ENCODE measurements around the gene STK11.

STK11 gene

DNA sequence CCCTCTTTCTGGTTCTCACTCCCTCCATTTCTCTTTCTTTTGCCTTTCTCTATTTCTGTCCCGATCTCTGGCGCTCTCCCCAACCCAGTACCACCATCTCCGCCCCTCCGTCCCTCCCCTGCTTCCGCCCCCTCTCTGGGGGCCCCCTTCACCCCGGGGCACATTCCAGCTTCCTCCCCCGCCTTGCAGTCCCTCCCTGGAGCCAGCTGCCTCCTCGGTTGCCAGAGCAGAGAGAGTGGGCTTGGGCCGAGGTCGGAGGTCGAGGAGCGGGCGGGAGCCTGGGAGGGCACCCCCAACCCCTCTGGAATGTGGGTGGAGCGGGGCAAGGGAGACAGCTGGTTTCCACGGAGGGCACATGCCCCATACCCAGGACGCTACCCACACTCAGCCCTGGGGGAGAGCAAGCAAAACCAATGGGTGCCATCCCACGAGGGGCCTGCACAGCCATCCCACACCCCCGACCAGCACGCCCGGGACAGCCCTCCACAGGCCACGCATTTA, 57.1 kb downstream of the STK11 start:
- FAIRE-seq: no peak

GRCh38 chr19:1263188-1263587, 57.6 kb downstream of the STK11 start:
- FAIRE-seq: no peak

DNA sequence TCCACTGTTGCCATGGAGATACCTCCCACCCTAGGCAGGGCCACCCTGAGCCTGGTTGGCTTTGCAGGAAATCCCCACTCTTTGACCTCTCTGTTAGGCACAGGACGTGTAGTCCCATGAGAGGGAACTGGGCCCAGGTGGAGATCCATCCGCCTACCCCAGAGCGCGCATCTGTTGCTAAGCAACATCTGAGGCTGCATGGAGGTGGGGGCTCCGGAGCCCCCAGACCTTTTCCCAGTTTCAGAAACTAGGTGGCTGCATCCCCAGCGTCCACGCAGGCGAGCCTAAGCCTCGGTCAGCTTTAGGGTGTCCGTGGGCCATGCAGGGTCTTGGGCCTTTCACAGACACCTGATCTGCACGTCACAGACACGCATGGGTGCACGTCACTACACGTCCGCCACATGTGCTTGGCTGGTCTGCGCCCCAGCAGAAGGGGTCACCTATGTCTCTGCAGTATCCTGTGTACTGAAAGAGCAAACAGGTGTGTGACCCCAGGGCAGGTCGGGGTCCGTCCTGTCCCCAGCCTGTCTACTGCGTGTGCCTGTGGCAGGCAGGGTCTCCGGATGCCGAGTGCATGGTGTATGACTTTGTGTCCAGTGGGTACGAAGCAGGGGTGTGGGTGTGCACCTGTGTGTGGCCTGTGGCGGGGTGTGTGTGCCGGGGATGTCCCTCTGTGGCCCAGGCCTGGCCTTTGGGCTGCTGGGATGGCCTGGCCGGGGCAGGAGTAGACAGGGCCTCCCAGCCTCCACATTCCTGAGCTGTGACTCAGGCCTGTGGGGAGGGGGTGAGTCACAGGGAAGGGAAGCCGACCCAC, 59.4 kb downstream of the STK11 start:
- no peak for FAIRE-seq

- FAIRE-seq: no peak
Measured at GRCh38 chr19:1265615-1266128, 60.1 kb downstream of the STK11 start.

DNA sequence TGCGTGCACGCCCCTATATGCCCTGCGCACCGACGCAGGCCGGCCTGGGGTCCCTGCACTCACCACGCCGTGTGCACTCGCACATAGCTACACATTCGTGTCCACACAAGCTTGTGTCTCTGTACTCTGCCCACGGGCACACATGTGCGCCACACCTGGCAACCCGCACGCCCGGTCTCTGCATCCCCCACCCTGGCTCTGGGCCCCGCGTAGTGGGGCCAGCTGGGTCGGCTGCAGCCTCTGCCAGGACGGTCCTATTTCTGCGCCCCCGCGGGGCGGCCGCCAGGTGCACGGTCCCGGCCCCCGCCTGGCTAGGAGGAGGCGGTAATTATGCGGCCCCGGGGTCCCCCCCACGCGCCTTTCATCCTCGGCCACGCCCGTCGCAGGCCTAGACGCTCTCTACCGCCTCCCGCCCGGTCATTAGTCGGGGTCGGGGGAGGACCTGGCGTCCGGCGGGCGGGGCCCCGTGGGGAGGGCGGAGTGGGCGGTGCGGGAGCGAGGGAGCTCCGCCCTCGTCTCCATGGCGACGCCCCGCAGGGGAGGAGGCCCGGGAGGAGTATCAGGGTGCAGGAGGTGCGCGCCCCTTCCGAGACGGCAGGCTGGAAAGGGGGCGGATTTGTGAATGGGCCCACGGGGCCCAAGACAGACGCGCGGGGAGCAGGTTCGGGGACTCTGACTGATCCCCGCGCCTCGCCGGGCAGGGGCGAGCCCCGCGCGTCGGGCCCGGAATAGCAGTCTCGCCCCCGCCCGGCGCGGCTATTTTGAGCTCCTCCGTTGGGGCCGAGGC, 60.7 kb downstream of the STK11 start:
- FAIRE-seq: no peak

DNA sequence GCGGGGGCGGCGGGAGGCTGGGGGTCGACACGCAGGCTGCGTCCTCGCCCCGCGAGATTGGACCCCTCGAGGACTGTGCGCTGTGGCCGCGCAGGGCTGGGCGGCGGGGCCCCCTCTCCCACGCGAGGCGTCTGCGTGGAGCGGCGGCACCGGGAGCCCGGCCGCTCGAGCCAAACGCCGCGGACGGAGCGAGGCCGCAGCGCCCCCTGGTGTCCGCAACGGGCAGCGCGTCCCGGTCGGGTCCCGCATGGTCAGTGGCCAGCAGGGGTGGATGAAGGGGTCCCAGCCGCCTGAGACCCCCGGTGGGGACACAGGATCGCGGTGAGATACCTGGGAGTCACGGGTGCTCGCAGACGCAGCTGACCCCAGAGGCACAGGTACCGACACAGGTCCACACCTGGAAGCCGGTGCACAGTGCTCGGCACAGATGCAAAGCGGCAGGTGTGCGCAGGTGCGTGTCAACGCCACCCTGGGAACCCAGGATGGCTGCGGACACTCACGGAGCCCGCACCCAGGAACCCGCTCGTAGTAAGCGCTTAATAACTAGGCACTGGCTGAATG, 61.4 kb downstream of the STK11 start:
- FAIRE-seq: no peak

- FAIRE-seq: no peak
Measured at GRCh38 chr19:1267477-1268225, 62.1 kb downstream of the STK11 start.

- FAIRE-seq: no peak
Measured at GRCh38 chr19:1268226-1269064, 62.9 kb downstream of the STK11 start.

- peak; percentile 95 for FAIRE-seq
Measured at GRCh38 chr19:1269065-1269477, 63.5 kb downstream of the STK11 start, which contains the start of gene CIRBP. TSS of gene CIRBP (plus strand) at chr19:1269332. CDS start at chr19:1270934, 1,602 bp downstream.

- no peak for FAIRE-seq
Measured at GRCh38 chr19:1269478-1270212, 64.1 kb downstream of the STK11 start.

DNA sequence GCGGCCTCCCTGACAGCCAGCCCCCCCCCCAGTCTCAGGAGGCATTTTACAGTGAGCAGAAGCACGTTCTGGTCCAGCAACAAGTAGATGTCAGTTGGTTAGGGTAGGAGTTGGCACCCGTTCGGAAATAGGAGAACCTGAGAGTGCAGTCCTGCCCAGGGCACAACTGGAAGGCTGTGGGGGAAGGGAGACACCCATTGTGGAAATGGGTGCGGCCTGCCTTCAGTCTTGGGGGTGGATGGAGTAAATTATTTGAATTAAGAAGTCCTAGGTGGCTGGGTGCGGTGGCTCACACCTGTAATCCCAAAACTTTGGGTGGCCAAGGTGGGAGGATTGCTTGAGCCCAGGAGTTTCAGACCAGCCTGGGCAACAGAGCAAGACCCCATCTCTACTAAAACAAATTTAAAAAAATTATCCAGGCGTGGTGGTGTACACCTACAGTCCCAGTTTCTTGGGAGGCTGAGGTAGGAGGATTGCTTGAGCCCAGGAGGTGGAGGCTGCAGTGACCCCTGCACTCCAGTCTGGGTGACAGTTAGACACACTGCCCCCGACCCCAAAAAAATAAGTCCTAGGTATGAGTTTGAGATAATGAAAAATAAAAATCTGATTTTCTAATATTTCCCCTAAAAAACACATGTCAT, 64.8 kb downstream of the STK11 start:
- FAIRE-seq: no peak

- no peak for FAIRE-seq
Measured at GRCh38 chr19:1270854-1271527, 65.4 kb downstream of the STK11 start.

- FAIRE-seq: no peak
Measured at GRCh38 chr19:1271528-1272422, 66.2 kb downstream of the STK11 start.

GRCh38 chr19:1272423-1273262, 67.1 kb downstream of the STK11 start:
- FAIRE-seq: no peak

DNA sequence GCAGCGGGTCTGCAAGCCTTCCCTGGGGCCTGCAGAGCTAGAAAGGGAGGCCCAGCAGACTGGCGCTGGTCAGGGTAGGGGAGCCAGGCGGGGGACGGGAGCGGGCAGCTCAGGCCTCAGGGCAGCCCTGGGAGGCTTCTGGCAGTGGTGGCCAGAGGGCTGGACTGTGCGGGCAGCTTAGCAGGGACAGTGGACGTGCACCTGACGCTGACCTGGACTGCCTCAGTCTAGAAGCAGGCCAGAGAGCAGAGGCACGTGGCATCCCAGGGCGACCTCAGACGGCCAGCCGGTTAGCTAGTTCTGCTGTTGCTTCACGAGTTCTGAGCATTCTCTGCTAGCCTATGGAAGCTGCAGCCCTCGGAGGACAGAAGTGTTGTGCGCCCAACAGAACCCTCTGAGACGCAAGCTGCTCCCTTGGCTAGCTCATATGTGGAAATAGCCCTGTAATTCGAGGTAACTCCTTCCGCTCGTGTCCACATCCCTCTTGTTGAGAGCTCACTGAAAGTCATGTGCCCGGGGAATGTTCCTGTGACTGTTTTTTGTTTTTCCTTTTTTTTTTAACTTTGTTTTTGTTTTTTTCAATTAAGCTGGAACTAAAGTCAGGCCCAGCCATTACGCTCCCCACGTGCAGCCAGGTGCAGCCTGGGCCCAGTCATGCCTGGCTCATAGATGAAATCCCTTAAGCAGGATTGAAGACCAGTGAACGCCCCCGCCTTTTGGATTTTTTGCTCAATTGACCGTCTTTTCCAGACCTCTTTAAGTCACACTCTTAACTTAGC, 67.9 kb downstream of the STK11 start:
- no peak for FAIRE-seq

GRCh38 chr19:1274081-1274851, 68.7 kb downstream of the STK11 start:
- FAIRE-seq: no peak
